Nephron progenitor cell (in vitro differentiated cells): ENCODE measurements around the gene RPIA.

Experiments
- DNase-seq: peaks from one replicate; pipeline ENCODE4 v3.0.0; 2021
- H3K27ac Mint-ChIP-seq: 2 replicates; pipeline ENCODE4 v1.8.0; 2021; ENCODE audit warnings: mild to moderate bottlenecking, moderate library complexity, mixed read lengths
- H3K27me3 Mint-ChIP-seq: 2 replicates; pipeline ENCODE4 v1.8.0; 2021; ENCODE audit warnings: mild to moderate bottlenecking, low read depth, mixed read lengths; ENCODE audit not compliant: poor library complexity
- H3K36me3 Mint-ChIP-seq: 2 replicates; pipeline ENCODE4 v1.8.0; 2021; ENCODE audit warnings: low read depth, mixed read lengths
- H3K4me1 Mint-ChIP-seq: 2 replicates; pipeline ENCODE4 v1.8.0; 2021; ENCODE audit warnings: mixed read lengths
- H3K4me3 Mint-ChIP-seq: 2 replicates; pipeline ENCODE4 v1.8.0; 2021; ENCODE audit warnings: mild to moderate bottlenecking, moderate library complexity, mixed read lengths
- H3K9me3 Mint-ChIP-seq: 2 replicates; pipeline ENCODE4 v1.8.0; 2021; ENCODE audit warnings: mild to moderate bottlenecking, moderate library complexity, mixed read lengths
- CTCF ChIP-seq: fragments of 200-600 bp; sonication (generic); IDR thresholded peaks from 2 replicates; pipeline ENCODE4 v1.5.0; 2021; ENCODE audit warnings: antibody characterized with exemption

Gene RPIA

GRCh38 chr2:88721268-88721667, 29.8 kb downstream of the RPIA start:
- H3K4me3 Mint-ChIP-seq, result no peak overlapping the region
- H3K27ac Mint-ChIP-seq, result no peak overlapping the region
- H3K27me3 Mint-ChIP-seq, result no peaks in the 10 kb centered on the region
- H3K4me1 Mint-ChIP-seq, result peaks cover 26% of the 10 kb centered on the region
- H3K9me3 Mint-ChIP-seq, result peaks cover 67% of the 10 kb centered on the region
- TF ChIP-seq CTCF, result no peak
- DNase-seq, result no peak
- peaks cover 87% of the 10 kb centered on the region for H3K36me3 Mint-ChIP-seq

GRCh38 chr2:88724643-88725332, 33.3 kb downstream of the RPIA start:
- no peak for DNase-seq
- Mint-ChIP-seq H3K4me1 (peaks cover 26% of the 10 kb centered on the region), H3K27me3 (no peaks in the 10 kb centered on the region), H3K27ac (peak overlapping the region; percentile 39), H3K9me3 (peaks cover 49% of the 10 kb centered on the region), H3K4me3 (no peak overlapping the region), H3K36me3 (peaks cover 84% of the 10 kb centered on the region)
- no peak for TF ChIP-seq CTCF

GRCh38 chr2:88729061-88729745, 37.7 kb downstream of the RPIA start:
- no peak for DNase-seq
- Mint-ChIP-seq H3K27ac (no peak overlapping the region), H3K27me3 (no peaks in the 10 kb centered on the region), H3K9me3 (peaks cover 16% of the 10 kb centered on the region), H3K4me3 (no peak overlapping the region), H3K36me3 (peaks cover 46% of the 10 kb centered on the region), H3K4me1 (peaks cover 8% of the 10 kb centered on the region)
- TF ChIP-seq CTCF, result no peak

GRCh38 chr2:88733155-88733902, 41.9 kb downstream of the RPIA start:
- H3K4me1 Mint-ChIP-seq, result no peaks in the 10 kb centered on the region
- no peak overlapping the region for H3K4me3 Mint-ChIP-seq
- DNase-seq, result no peak
- H3K27ac Mint-ChIP-seq, result peak overlapping the region; percentile 57
- no peak for TF ChIP-seq CTCF
- peaks cover 10% of the 10 kb centered on the region for H3K9me3 Mint-ChIP-seq
- peaks cover 32% of the 10 kb centered on the region for H3K36me3 Mint-ChIP-seq
- H3K27me3 Mint-ChIP-seq, result no peaks in the 10 kb centered on the region

GRCh38 chr2:88735133-88735532, 43.7 kb downstream of the RPIA start:
- no peak for DNase-seq
- Mint-ChIP-seq H3K9me3 (no peaks in the 10 kb centered on the region), H3K27me3 (no peaks in the 10 kb centered on the region), H3K36me3 (peaks cover 22% of the 10 kb centered on the region), H3K4me3 (no peak overlapping the region), H3K4me1 (no peaks in the 10 kb centered on the region), H3K27ac (no peak overlapping the region)
- no peak for TF ChIP-seq CTCF
